D721Med (cell line): ENCODE data around the gene GADD45GIP1.

Experiments
- DNase-seq: peaks from one replicate; pipeline ENCODE4 v3.0.0; 2011; ENCODE audit warnings: low spot score; ENCODE audit not compliant: insufficient read length
- FAIRE-seq: peaks from 2 replicates; lab custom pipeline; 2011; peaks lifted over from hg19 to GRCh38; lab: Jason Lieb, UNC
- CTCF ChIP-seq: IDR thresholded peaks from 2 replicates; pipeline ENCODE4 v1.5.1; 2012; ENCODE audit warnings: mild to moderate bottlenecking, control low read depth; ENCODE audit not compliant: insufficient read depth; ENCODE audit errors: missing control alignments

The GADD45GIP1 gene

GRCh38 chr19:12949363-12950283 lies 7.4 kb downstream of the GADD45GIP1 start:
- FAIRE-seq (no peak), DNase-seq (no peak)
- TF ChIP-seq CTCF: no peak

- no peak for FAIRE-seq
- no peak for TF ChIP-seq CTCF
- DNase-seq: no peak
Observed at GRCh38 chr19:12948612-12949362, 8.2 kb downstream of the GADD45GIP1 start.

- FAIRE-seq (no peak), DNase-seq (no peak)
- no peak for TF ChIP-seq CTCF
Observed at GRCh38 chr19:12947702-12948611, 9.1 kb downstream of the GADD45GIP1 start.

- TF ChIP-seq CTCF: no peak
- FAIRE-seq: no peak
Observed at GRCh38 chr19:12946731-12947496, 10.1 kb downstream of the GADD45GIP1 start.

GRCh38 chr19:12946092-12946721 lies 10.8 kb downstream of the GADD45GIP1 start:
- FAIRE-seq (no peak), DNase-seq (no peak)
- no peak for TF ChIP-seq CTCF

More at GRCh38 chr19:12946731-12947496, 10.1 kb downstream of the GADD45GIP1 start:
- no peak for DNase-seq
